Right lobe of liver (tissue), 6 donors: ENCODE results near the gene PLSCR4. TPM values are rescaled to one million over a fixed set of nuclear protein-coding genes. Genes with fewer than 3 reads are reported as not detected.
"Not testable (repeated sequence)": the region's sequence is repeated elsewhere in the genome, so short reads cannot be mapped to it uniquely, and the experiment has no call there.

Experiments used
- ATAC-seq, 4 donors: fragments of 200-7000 bp; cut with Tn5 transposase; one replicate each; pipeline ENCODE4 v1.9.1; 2020; ENCODE audit warnings: mild to moderate bottlenecking in 4 of 4, moderate library complexity in 4 of 4
- DNase-seq, 3 donors: peaks; one replicate each; pipeline ENCODE4 v3.0.0-alpha.2; 2020
- H3K27ac ChIP-seq, 3 donors: fragments of 200-600 bp; one replicate each; pipeline ENCODE4 v1.8.0; 2022
- H3K27me3 ChIP-seq, 2 donors: fragments of 200-600 bp; one replicate each; pipeline ENCODE4 v1.8.0; 2022
- H3K36me3 ChIP-seq, 4 donors: fragments of 200-600 bp; sonication (generic) in 1 of 4; one replicate each; pipeline versions ENCODE4 v1.5.1 to v1.8.0; 2017 to 2022; ENCODE audit warnings: control low read depth in 1 of 4
- H3K4me1 ChIP-seq, 4 donors: fragments of 200-600 bp; sonication (generic) in 1 of 4; one replicate each; pipeline versions ENCODE4 v1.5.1 to v1.8.0; 2017 to 2022; ENCODE audit warnings: control low read depth in 1 of 4
- H3K4me3 ChIP-seq, 3 donors: fragments of 200-600 bp; one replicate each; pipeline ENCODE4 v1.8.0; 2022
- H3K9me3 ChIP-seq, 4 donors: fragments of 200-600 bp; sonication (generic) in 1 of 4; one replicate each; pipeline versions ENCODE4 v1.5.1 to v1.8.0; 2017 to 2022; ENCODE audit warnings: control low read depth in 1 of 4
- POLR2A ChIP-seq: fragments of 450-650 bp; IDR thresholded peaks from one replicate; pipeline ENCODE4 v1.6.1; 2017; ENCODE audit warnings: antibody characterized with exemption, mild to moderate bottlenecking
- WGBS: methylation state at CpG from one replicate; pipeline ENCODE4 v1.1.6; 2018; ENCODE audit warnings: low coverage, low lambda C conversion rate; ENCODE audit not compliant: insufficient coverage; ENCODE audit errors: missing lambda C conversion rate; 5-methylcytosine and 5-hydroxymethylcytosine counted together
- intact Hi-C, 2 donors: fragments of 100-400 bp; cut with DNase I; formaldehyde crosslinking; loops; one replicate each; pipeline versions ENCODE4 v1.11.2 to v1.14.1; 2022
- total RNA-seq, 6 experiments: library from RNA; depleted of rRNA in 2 of 6; stranded (reverse); fragments of >200 nt in 2 of 6; fragmentation: NEBNext Ultra II Directional in 3 of 6; extraction: Animal tissue kit (Norgen Biotek cat#: 25700) in 3 of 6; gene quantifications; one replicate each; pipeline versions ENCODE4 v1.1.0 to v1.2.4, GENCODE V29; 2016 to 2023
- TF ChIP-seq, protein P1 (sequence below), 4 donors: fragments of 200-600 bp in 3 of 4; fragments of 450-650 bp in 1 of 4; IDR thresholded peaks; one replicate each; pipeline versions ENCODE4 v1.5.1 to v1.8.0; 2016 to 2022; ENCODE audit warnings: antibody characterized with exemption in 4 of 4, mild to moderate bottlenecking in 2 of 4
- donor health status: DM: no; HTN: yes; CAD: no.
- donor health status: DM: no; HTN: no; CAD: no.
- donor health status: DM: no; HTN: no; CAD: no.
- donor health status: DM: no; HTN: yes; CAD: no.
- donor health status: DM: no; HTN: yes; CAD: no.

PLSCR4 gene
- total RNA-seq, 6 experiments from 2014 or later = 25.2 to 44.9 (median 42.4) TPM

DNA sequence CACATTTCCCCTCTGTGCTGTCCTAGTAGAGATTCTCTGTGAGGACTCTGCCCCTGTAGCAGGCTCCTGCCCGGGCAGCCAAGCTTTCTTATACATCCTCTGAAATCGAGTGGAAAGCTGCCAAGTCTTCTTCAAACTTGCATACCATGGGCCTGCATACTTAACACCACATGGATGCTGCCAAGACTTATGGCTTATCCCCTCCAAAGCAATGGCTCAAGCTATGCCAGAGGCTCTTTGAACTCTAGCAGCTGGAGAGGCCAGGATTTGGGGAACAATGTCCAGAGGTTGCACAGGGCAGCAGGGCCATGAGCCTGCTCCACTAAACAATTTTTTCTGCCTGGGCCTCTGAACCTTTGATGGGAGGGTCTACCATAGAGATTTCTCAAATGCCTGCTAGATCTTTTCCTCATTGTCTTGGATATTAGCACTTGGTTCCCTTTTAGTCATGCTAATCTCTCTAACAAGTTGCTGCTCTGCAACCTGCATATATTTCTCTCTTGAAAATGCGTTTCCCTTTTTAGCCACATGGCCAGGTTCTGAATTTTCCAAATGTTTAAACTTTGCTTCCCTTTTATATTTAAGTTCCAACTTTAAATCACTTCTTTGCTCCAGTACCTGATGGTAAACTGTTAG, 6.1 kb upstream of the PLSCR4 start:
- intact Hi-C loops = no loop called here
- no peak overlapping the region for H3K4me3 ChIP-seq
- H3K36me3 ChIP-seq = no peaks in the 10 kb centered on the region
- TF ChIP-seq POLR2A = no peak
- TF ChIP-seq, protein P1, sequence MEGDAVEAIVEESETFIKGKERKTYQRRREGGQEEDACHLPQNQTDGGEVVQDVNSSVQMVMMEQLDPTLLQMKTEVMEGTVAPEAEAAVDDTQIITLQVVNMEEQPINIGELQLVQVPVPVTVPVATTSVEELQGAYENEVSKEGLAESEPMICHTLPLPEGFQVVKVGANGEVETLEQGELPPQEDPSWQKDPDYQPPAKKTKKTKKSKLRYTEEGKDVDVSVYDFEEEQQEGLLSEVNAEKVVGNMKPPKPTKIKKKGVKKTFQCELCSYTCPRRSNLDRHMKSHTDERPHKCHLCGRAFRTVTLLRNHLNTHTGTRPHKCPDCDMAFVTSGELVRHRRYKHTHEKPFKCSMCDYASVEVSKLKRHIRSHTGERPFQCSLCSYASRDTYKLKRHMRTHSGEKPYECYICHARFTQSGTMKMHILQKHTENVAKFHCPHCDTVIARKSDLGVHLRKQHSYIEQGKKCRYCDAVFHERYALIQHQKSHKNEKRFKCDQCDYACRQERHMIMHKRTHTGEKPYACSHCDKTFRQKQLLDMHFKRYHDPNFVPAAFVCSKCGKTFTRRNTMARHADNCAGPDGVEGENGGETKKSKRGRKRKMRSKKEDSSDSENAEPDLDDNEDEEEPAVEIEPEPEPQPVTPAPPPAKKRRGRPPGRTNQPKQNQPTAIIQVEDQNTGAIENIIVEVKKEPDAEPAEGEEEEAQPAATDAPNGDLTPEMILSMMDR (IDR thresholded peaks at IDR 0.05) = no peak
- WGBS = 71% methylated on average over 3 of the region's 3 CpGs
- peaks cover 0 to 12% (median 4%) of the 10 kb centered on the region in 4 donors for H3K4me1 ChIP-seq
- no peaks in the 10 kb centered on the region for H3K9me3 ChIP-seq
- DNase-seq (no peak), ATAC-seq (peak; percentile 14 to 86 (median 46))
- no peaks in the 10 kb centered on the region for H3K27me3 ChIP-seq
- H3K27ac ChIP-seq = no peak overlapping the region

GRCh38 chr3:146252445-146252844, 1.5 kb upstream of the PLSCR4 start:
- DNase-seq, H3K9me3 ChIP-seq, intact Hi-C loops, ATAC-seq, H3K36me3 ChIP-seq, H3K4me3 ChIP-seq, H3K27me3 ChIP-seq: not testable (repeated sequence)
- Histone ChIP-seq H3K4me1 (peaks cover 0 to 18% (median 0%) of the 10 kb centered on the region in 4 donors), H3K27ac (peak overlapping the region in 1 of 3 donors; percentile 84)
- 79% methylated on average over 10 of the region's 10 CpGs for WGBS

- H3K4me1 ChIP-seq = peaks cover 0 to 14% (median 0%) of the 10 kb centered on the region in 4 donors
- ATAC-seq (no peak), DNase-seq (no peak)
- intact Hi-C loops = no loop called here
- no peaks in the 10 kb centered on the region for H3K9me3 ChIP-seq
- peak overlapping the region; percentile 64 to 82 (median 76) for H3K4me3 ChIP-seq
- 11% methylated on average over 1 of the region's 1 CpG for WGBS
- H3K27ac ChIP-seq = peak overlapping the region; percentile 84 to 95 (median 89)
- H3K27me3 ChIP-seq = no peaks in the 10 kb centered on the region
- TF ChIP-seq, protein P1 (IDR thresholded peaks at IDR 0.05) = no peak
- TF ChIP-seq POLR2A = no peak
- H3K36me3 ChIP-seq = no peaks in the 10 kb centered on the region
These were observed 984 bp downstream of the PLSCR4 start for GRCh38 chr3:146249921-146250320.

DNA sequence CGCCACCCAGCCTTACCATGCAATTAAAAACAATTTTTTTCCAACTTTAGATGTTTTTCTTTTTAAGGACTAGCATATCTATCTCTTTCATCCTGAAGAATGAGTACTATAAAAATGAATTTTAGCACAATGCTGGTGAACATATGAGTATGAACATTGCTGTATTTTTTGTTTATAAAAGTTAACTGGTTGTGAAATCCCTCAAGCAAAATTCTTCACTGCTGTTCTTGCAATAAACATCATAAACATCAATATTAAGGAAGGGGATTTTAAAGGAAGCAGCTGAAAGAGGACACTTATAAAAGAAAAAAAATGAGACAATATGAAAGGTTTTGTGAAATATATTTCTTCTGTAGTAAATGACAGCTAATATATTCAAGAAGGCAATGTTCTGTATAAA, 3.0 kb downstream of the PLSCR4 start:
- H3K4me3 ChIP-seq = no peak overlapping the region
- intact Hi-C loops = no loop called here
- TF ChIP-seq, protein P1 (IDR thresholded peaks at IDR 0.05) = no peak
- TF ChIP-seq POLR2A = no peak
- no peaks in the 10 kb centered on the region for H3K9me3 ChIP-seq
- no peak overlapping the region for H3K27ac ChIP-seq
- no peaks in the 10 kb centered on the region for H3K36me3 ChIP-seq
- H3K27me3 ChIP-seq = no peaks in the 10 kb centered on the region
- H3K4me1 ChIP-seq = peaks cover 0 to 14% (median 0%) of the 10 kb centered on the region in 4 donors
- no peak for ATAC-seq
- WGBS = 71% methylated on average over 1 of the region's 1 CpG
- DNase-seq = no peak

- Histone ChIP-seq H3K27me3 (no peaks in the 10 kb centered on the region), H3K4me3 (no peak overlapping the region), H3K4me1 (peaks cover 0 to 14% (median 0%) of the 10 kb centered on the region in 4 donors), H3K27ac (no peak overlapping the region), H3K9me3 (no peaks in the 10 kb centered on the region), H3K36me3 (no peaks in the 10 kb centered on the region)
- ATAC-seq (no peak), DNase-seq (no peak)
- TF ChIP-seq, protein P1 (IDR thresholded peaks at IDR 0.05) = no peak
- TF ChIP-seq POLR2A = no peak
- 67% methylated on average over 2 of the region's 2 CpGs for WGBS
- intact Hi-C loops = no loop called here
These were observed 4.4 kb downstream of the PLSCR4 start for GRCh38 chr3:146246526-146246925.
